K562 (cell line): ENCODE data around the gene DPH2. TPM values are rescaled to one million over a fixed set of nuclear protein-coding genes. Genes with fewer than 3 reads are reported as not detected.

Experiments
- DPF2 ChIP-seq: fragments of 450-650 bp; IDR thresholded peaks from 2 replicates; pipeline ENCODE4 v1.6.1; 2016
- FIP1L1 ChIP-seq: fragments of 200-400 bp; formaldehyde crosslinking; IDR thresholded peaks from 2 replicates; pipeline ENCODE4 v1.6.1; 2018; ENCODE audit warnings: mild to moderate bottlenecking, low read depth, low read length; ENCODE audit not compliant: poor library complexity, severe bottlenecking
- GABPA ChIP-seq: fragments of 200-800 bp; sonication (Bioruptor generic); conservative IDR thresholded peaks from 2 replicates; pipeline ENCODE4 v1.6.1; 2016; ENCODE audit warnings: low read depth, missing genetic modification characterization, missing compliant biosample characterization
- KAT7 ChIP-seq: sonication (generic); formaldehyde crosslinking; IDR thresholded peaks from 2 replicates; pipeline ENCODE4 v1.8.0; 2022; ENCODE audit warnings: missing genetic modification reagents, mild to moderate bottlenecking, borderline replicate concordance
- MCM5 ChIP-seq: fragments of 450-650 bp; IDR thresholded peaks from 2 replicates; pipeline ENCODE4 v1.6.1; 2016; ENCODE audit warnings: low read depth
- PCBP1 ChIP-seq: fragments of 200-400 bp; formaldehyde crosslinking; IDR thresholded peaks from 2 replicates; pipeline ENCODE4 v1.6.1; 2018; ENCODE audit warnings: mild to moderate bottlenecking, low read depth, low read length; ENCODE audit not compliant: poor library complexity, severe bottlenecking
- RBM14 ChIP-seq: fragments of 200-400 bp; formaldehyde crosslinking; IDR thresholded peaks from 2 replicates; pipeline ENCODE4 v1.6.1; 2018; ENCODE audit warnings: low read depth, mild to moderate bottlenecking, low read length, moderate library complexity, borderline replicate concordance; ENCODE audit not compliant: insufficient read depth
- RBM15 ChIP-seq: fragments of 200-400 bp; formaldehyde crosslinking; IDR thresholded peaks from 2 replicates; pipeline ENCODE4 v1.6.1; 2018; ENCODE audit warnings: mild to moderate bottlenecking, low read length, moderate library complexity; ENCODE audit not compliant: insufficient read depth
- STAG1 ChIP-seq: sonication (generic); formaldehyde crosslinking; IDR thresholded peaks from 2 replicates; pipeline ENCODE4 v1.5.0; 2020; ENCODE audit warnings: missing genetic modification reagents, borderline replicate concordance
- TAF1 ChIP-seq: IDR thresholded peaks from 2 replicates; pipeline ENCODE4 v1.6.1; 2011; ENCODE audit warnings: mild to moderate bottlenecking, low read length, moderate library complexity; ENCODE audit not compliant: insufficient read depth, control insufficient read depth, severe bottlenecking; ENCODE audit errors: extremely low read depth
- ZBTB8A ChIP-seq: fragments of 450-650 bp; IDR thresholded peaks from 2 replicates; pipeline ENCODE4 v1.6.1; 2018; ENCODE audit warnings: mild to moderate bottlenecking, moderate library complexity; ENCODE audit not compliant: partially characterized antibody
- ZC3H4 ChIP-seq: sonication (generic); formaldehyde crosslinking; IDR thresholded peaks from 2 replicates; pipeline ENCODE4 v1.9.0; 2021; ENCODE audit warnings: missing genetic modification reagents, borderline replicate concordance
- ZNF584 ChIP-seq: fragments of 200-800 bp; sonication (Bioruptor generic); IDR thresholded peaks from 2 replicates; pipeline ENCODE4 v1.6.1; 2016; ENCODE audit warnings: low read depth, mild to moderate bottlenecking, missing genetic modification characterization, missing compliant biosample characterization
- polyA plus RNA-seq, 8 experiments: library from polyadenylated mRNA; depleted of rRNA in 4 of 8; stranded (reverse) in 5 of 8; unstranded in 3 of 8; fragments of >200 nt; fragmentation: Nextera tagmentation in 2 of 8; fragmentation: Illumina TruSeq in 1 of 8; extraction: Ambion mirVana in 2 of 8; extraction: Trizol in 1 of 8; gene quantifications; 2 replicates each; pipeline versions ENCODE4 v1.2.1 to v1.2.3, GENCODE V29; 2011 to 2014; ENCODE audit warnings: inconsistent platforms in 1 of 8, missing spikeins in 1 of 8
- total RNA-seq, 7 experiments: library from RNA; depleted of rRNA in 6 of 7; stranded (reverse); fragments of >200 nt in 6 of 7; fragmentation: Illumina TruSeq in 2 of 7; extraction: Trizol in 2 of 7; gene quantifications; 2 replicates each; pipeline versions ENCODE4 v1.2.1 to v1.2.3, GENCODE V29; 2011 to 2021; ENCODE audit warnings: low replicate concordance in 1 of 7
- TF ChIP-seq, protein P1 (sequence below), 2 experiments: IDR thresholded peaks; 2 replicates each; pipeline ENCODE4 v1.6.1; 2012; ENCODE audit warnings: improper control_type of control experiment in 2 of 2, low read depth in 2 of 2, low read length in 2 of 2, borderline replicate concordance in 1 of 2
- TF ChIP-seq, protein P2 (sequence below): fragments of 250-450 bp; sonication (Bioruptor Pico); IDR thresholded peaks from 2 replicates; pipeline ENCODE4 v1.5.0; 2020; ENCODE audit warnings: mild to moderate bottlenecking, borderline replicate concordance
- TF ChIP-seq, protein P3 (sequence below), 2 experiments: fragments of 450-650 bp; IDR thresholded peaks; 2 replicates each; pipeline ENCODE4 v1.6.1; 2016
- TF ChIP-seq, protein P4 (sequence below): fragments of 250-450 bp; sonication (Bioruptor Pico); IDR thresholded peaks from 2 replicates; pipeline ENCODE4 v1.5.0; 2021

DPH2 gene
- total and polyA plus RNA-seq, 9 of the 15 experiments (the other 6 are each of a cell fraction or from before 2014, with no cell fraction given) = 17.9 to 94.1 (median 68.1) TPM

DNA sequence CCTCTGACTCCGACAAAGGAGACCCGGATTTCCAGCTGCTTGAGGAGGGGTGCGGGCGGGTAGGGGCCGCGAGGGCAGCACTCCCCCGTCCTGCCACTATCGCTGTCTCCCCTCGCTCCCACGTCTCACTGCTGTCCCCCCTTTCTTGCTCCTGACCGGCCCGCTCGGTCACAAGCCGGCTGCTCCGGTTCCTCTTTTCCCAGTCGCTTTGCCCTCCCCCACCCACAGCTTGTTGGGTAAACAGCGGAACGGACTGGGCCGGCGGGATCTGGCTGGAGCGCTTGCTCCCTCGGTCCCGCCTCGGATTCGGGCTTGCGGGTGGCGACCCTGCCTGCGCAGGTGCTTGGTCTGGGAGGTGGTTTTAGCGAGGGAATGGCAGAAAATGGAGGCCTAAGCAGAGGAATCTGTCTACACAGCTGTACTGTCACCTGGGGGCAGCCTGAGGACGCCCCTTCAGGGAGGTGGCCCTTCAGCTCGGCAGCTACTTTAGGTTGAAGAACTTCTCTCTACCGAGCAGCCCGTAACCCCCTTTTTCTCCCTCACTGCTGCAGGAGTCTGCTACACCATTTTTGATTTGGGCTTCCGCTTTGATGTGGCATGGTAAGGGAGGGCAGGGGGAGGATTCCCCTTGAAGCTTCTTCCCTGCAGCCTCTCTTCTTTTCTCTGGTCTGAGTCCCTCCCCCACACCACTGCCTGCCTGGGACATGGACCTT is 5.6 kb downstream of the DPH2 start (continued):
- TF ChIP-seq, protein P1, sequence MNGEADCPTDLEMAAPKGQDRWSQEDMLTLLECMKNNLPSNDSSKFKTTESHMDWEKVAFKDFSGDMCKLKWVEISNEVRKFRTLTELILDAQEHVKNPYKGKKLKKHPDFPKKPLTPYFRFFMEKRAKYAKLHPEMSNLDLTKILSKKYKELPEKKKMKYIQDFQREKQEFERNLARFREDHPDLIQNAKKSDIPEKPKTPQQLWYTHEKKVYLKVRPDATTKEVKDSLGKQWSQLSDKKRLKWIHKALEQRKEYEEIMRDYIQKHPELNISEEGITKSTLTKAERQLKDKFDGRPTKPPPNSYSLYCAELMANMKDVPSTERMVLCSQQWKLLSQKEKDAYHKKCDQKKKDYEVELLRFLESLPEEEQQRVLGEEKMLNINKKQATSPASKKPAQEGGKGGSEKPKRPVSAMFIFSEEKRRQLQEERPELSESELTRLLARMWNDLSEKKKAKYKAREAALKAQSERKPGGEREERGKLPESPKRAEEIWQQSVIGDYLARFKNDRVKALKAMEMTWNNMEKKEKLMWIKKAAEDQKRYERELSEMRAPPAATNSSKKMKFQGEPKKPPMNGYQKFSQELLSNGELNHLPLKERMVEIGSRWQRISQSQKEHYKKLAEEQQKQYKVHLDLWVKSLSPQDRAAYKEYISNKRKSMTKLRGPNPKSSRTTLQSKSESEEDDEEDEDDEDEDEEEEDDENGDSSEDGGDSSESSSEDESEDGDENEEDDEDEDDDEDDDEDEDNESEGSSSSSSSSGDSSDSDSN (IDR thresholded peaks at IDR 0.05; ENCODE audit: borderline replicate concordance in 1 of 2, low read depth in 2 of 2, low read length in 2 of 2) = 0 out of 4 replicates have a peak, but pooled peaks of 1 of the 2 experiments have one; percentile 60
- peak; percentile 65; the same call in 1 of the 2 replicates for TF ChIP-seq ZC3H4 (CRISPR knock-in tag)
- TF ChIP-seq, protein P2, sequence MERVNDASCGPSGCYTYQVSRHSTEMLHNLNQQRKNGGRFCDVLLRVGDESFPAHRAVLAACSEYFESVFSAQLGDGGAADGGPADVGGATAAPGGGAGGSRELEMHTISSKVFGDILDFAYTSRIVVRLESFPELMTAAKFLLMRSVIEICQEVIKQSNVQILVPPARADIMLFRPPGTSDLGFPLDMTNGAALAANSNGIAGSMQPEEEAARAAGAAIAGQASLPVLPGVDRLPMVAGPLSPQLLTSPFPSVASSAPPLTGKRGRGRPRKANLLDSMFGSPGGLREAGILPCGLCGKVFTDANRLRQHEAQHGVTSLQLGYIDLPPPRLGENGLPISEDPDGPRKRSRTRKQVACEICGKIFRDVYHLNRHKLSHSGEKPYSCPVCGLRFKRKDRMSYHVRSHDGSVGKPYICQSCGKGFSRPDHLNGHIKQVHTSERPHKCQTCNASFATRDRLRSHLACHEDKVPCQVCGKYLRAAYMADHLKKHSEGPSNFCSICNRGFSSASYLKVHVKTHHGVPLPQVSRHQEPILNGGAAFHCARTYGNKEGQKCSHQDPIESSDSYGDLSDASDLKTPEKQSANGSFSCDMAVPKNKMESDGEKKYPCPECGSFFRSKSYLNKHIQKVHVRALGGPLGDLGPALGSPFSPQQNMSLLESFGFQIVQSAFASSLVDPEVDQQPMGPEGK (CRISPR knock-in tag) = 0 out of 2 replicates have a peak, but pooled peaks have one; percentile 54
- no peak for TF ChIP-seq MCM5
- TF ChIP-seq RBM14 = 0 out of 2 replicates have a peak, but pooled peaks have one; percentile 70
- TF ChIP-seq ZBTB8A = no peak
- 0 out of 2 replicates have a peak, but pooled peaks have one; percentile 34 for TF ChIP-seq DPF2
- TF ChIP-seq, protein P3, sequence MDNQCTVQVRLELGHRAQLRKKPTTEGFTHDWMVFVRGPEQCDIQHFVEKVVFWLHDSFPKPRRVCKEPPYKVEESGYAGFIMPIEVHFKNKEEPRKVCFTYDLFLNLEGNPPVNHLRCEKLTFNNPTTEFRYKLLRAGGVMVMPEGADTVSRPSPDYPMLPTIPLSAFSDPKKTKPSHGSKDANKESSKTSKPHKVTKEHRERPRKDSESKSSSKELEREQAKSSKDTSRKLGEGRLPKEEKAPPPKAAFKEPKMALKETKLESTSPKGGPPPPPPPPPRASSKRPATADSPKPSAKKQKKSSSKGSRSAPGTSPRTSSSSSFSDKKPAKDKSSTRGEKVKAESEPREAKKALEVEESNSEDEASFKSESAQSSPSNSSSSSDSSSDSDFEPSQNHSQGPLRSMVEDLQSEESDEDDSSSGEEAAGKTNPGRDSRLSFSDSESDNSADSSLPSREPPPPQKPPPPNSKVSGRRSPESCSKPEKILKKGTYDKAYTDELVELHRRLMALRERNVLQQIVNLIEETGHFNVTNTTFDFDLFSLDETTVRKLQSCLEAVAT (IDR thresholded peaks at IDR 0.05) = no peak; a peak in 1 of 4 replicates
- TF ChIP-seq GABPA = 0 out of 2 replicates have a peak, but pooled peaks have one; percentile 8
- TF ChIP-seq PCBP1 = peak; percentile 70
- 0 out of 2 replicates have a peak, but pooled peaks have one; percentile 6 for TF ChIP-seq STAG1 (CRISPR knock-in tag)
- TF ChIP-seq, protein P4, sequence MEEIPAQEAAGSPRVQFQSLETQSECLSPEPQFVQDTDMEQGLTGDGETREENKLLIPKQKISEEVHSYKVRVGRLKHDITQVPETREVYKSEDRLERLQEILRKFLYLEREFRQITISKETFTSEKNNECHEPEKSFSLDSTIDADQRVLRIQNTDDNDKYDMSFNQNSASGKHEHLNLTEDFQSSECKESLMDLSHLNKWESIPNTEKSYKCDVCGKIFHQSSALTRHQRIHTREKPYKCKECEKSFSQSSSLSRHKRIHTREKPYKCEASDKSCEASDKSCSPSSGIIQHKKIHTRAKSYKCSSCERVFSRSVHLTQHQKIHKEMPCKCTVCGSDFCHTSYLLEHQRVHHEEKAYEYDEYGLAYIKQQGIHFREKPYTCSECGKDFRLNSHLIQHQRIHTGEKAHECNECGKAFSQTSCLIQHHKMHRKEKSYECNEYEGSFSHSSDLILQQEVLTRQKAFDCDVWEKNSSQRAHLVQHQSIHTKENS (CRISPR knock-in tag) = no peak
- no peak for TF ChIP-seq RBM15
- peak; percentile 91 for TF ChIP-seq FIP1L1
- 0 out of 2 replicates have a peak, but pooled peaks have one; percentile 14 for TF ChIP-seq ZNF584
- peak; percentile 12 for TF ChIP-seq TAF1
- peak; percentile 19; the same call in 1 of the 2 replicates for TF ChIP-seq KAT7 (CRISPR knock-in tag)
